ENCODE results near the gene LELP1. TPM values are rescaled to one million over a fixed set of nuclear protein-coding genes. Genes with fewer than 3 reads are reported as not detected.

The LELP1 gene
- total and polyA plus RNA-seq, 2 of the 8 experiments (the other 6 are each of a cell fraction or from before 2014, with no cell fraction given), result not detected

DNA sequence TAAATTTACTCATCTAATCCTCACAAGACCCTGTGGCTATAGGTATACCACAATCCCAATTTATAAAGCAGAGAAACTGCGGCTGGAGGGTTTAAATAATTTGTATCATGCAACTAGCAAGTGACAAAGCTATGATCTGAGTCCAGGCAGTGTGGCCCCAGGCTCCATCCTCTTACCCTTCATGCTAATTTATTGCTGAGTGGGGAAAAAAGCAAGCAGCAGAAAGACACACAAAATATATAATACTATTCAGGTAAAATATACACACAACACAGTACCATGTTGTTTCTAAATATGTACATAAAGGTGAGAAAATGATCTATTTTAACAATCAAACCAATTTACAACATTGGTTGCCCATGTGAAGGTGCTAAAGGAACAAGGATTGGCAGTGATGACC, 38.9 kb downstream of the LELP1 start:
- CTCF ChIA-PET (ENCODE audit: partially characterized antibody), result interaction anchor here (0.9 kb wide), 1 partner anchor 783 kb away, joined by 3 read pairs; no protein-coding TSS in a partner anchor
- no peaks in the 10 kb centered on the region for H4K20me1 ChIP-seq (replicated peaks in 1 of 2; ENCODE audit: control insufficient read depth in 1 of 2, insufficient read depth in 2 of 2, low read length in 2 of 2)
- H4K91ac ChIP-seq (replicated peaks; ENCODE audit: insufficient read length, low read length), result no peak overlapping the region
- WGBS, 2 experiments (ENCODE audit: extremely low coverage in 1 of 2, insufficient coverage in 1 of 2, insufficient read length in 1 of 2, insufficient replicate concordance in 2 of 2, low coverage in 1 of 2, low lambda C conversion rate in 2 of 2, missing lambda C conversion rate in 1 of 2), result 85% methylated on average over 1 of the region's 1 CpG; no CpG with 5 or more reads in 1 of the 2 experiments
- H3K18ac ChIP-seq (ENCODE audit: extremely low read depth, low read length), result no peak overlapping the region
- no peak overlapping the region for H2BK120ac ChIP-seq (replicated peaks; ENCODE audit: low read depth, low read length)
- peaks cover 10% of the 10 kb centered on the region; the same call in 1 of the 2 replicates for H3K23me2 ChIP-seq (ENCODE audit: low read depth, low read length)
- FAIRE-seq (no peak), DNase-seq (ENCODE audit: low read depth in 1 of 2, low spot score in 2 of 2) (no peak)
- H3K79me2 ChIP-seq (ENCODE audit: control insufficient read depth in 1 of 2, insufficient read depth in 2 of 2, low read length in 2 of 2), result no peaks in the 10 kb centered on the region
- H2BK12ac ChIP-seq (ENCODE audit: low read depth, low read length), result no peak overlapping the region
- no peak overlapping the region for H2BK20ac ChIP-seq (ENCODE audit: low read length)
- H3K27me3 ChIP-seq (replicated peaks in 1 of 4; ENCODE audit: control insufficient read depth in 3 of 4, extremely low read depth in 1 of 4, insufficient read depth in 3 of 4, low read length in 3 of 4), result no peaks in the 10 kb centered on the region
- H2BK5ac ChIP-seq (ENCODE audit: low read depth, low read length), result no peak overlapping the region
- POLR2A ChIA-PET (ENCODE audit: partially characterized antibody), result no interaction called here
- H2AK5ac ChIP-seq (ENCODE audit: low read depth, low read length), result no peak overlapping the region
- no peak overlapping the region for H3K4me3 ChIP-seq (ENCODE audit: extremely low read depth in 1 of 4, insufficient read depth in 2 of 4, low read depth in 3 of 4, low read length in 4 of 4)
- H3K23ac ChIP-seq (ENCODE audit: insufficient read length), result no peak overlapping the region
- no peak overlapping the region for H2BK15ac ChIP-seq (ENCODE audit: low read length)
- H3K4me1 ChIP-seq (replicated peaks in 1 of 4; ENCODE audit: control insufficient read depth in 3 of 4, insufficient read depth in 4 of 4, low read length in 3 of 4), result no peaks in the 10 kb centered on the region
- no peak overlapping the region for H3K4me2 ChIP-seq (ENCODE audit: insufficient read depth in 1 of 2, low read depth in 2 of 2, low read length in 2 of 2)
- no peaks in the 10 kb centered on the region for H3K79me1 ChIP-seq (ENCODE audit: low read depth, low read length)
- no peak overlapping the region for H3K4ac ChIP-seq (replicated peaks; ENCODE audit: insufficient read length, low read depth, low read length)
- no peak overlapping the region for H4K5ac ChIP-seq (ENCODE audit: insufficient read length, low read depth, low read length)
- H2AFZ ChIP-seq (ENCODE audit: low read length), result no peak overlapping the region
- no peak overlapping the region for H4K8ac ChIP-seq (ENCODE audit: extremely low read depth, insufficient read depth, low read length)
- no peak overlapping the region for H3K27ac ChIP-seq (ENCODE audit: low read depth, low read length)
- no peaks in the 10 kb centered on the region for H3K36me3 ChIP-seq (ENCODE audit: control insufficient read depth in 2 of 4, insufficient read depth in 4 of 4, low read length in 3 of 4)
- no peak overlapping the region for H3K14ac ChIP-seq (ENCODE audit: insufficient read length)
- no peak overlapping the region for H3K56ac ChIP-seq (replicated peaks; ENCODE audit: insufficient read length, low read depth, low read length)
- no peak overlapping the region for H3K9ac ChIP-seq (replicated peaks in 1 of 4; ENCODE audit: extremely low read depth in 1 of 4, low read depth in 3 of 4, low read length in 3 of 4)
- peaks cover 2% of the 10 kb centered on the region in 2 experiments; a peak in 2 of 4 replicates for H3K9me3 ChIP-seq (ENCODE audit: insufficient read depth in 2 of 2, low read depth in 1 of 2, low read length in 1 of 2)
- no peak for TF ChIP-seq TEAD4 (IDR thresholded peaks at IDR 0.05; ENCODE audit: low read depth, low read length)
- no peak for TF ChIP-seq BCL11A (IDR thresholded peaks at IDR 0.05; ENCODE audit: low read depth in 2 of 2, low read length in 2 of 2)
- no peak for TF ChIP-seq BRCA1 (IDR thresholded peaks at IDR 0.05; ENCODE audit: low read depth, low read length)
- TF ChIP-seq, protein P1, sequence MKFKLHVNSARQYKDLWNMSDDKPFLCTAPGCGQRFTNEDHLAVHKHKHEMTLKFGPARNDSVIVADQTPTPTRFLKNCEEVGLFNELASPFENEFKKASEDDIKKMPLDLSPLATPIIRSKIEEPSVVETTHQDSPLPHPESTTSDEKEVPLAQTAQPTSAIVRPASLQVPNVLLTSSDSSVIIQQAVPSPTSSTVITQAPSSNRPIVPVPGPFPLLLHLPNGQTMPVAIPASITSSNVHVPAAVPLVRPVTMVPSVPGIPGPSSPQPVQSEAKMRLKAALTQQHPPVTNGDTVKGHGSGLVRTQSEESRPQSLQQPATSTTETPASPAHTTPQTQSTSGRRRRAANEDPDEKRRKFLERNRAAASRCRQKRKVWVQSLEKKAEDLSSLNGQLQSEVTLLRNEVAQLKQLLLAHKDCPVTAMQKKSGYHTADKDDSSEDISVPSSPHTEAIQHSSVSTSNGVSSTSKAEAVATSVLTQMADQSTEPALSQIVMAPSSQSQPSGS (IDR thresholded peaks at IDR 0.05; ENCODE audit: low read length), result no peak
- no peak for TF ChIP-seq HDAC6 (IDR thresholded peaks at IDR 0.05; ENCODE audit: low read depth, low read length)
- TF ChIP-seq GTF2F1 (IDR thresholded peaks at IDR 0.05; ENCODE audit: borderline replicate concordance, low read depth, low read length), result no peak
- no peak for TF ChIP-seq SIX5 (IDR thresholded peaks at IDR 0.05; ENCODE audit: low read depth, low read length)
- TF ChIP-seq CHD1 (IDR thresholded peaks at IDR 0.05; ENCODE audit: low read depth, low read length), result no peak
- TF ChIP-seq TBP (IDR thresholded peaks at IDR 0.05; ENCODE audit: low read depth, low read length), result no peak
- TF ChIP-seq ASH2L (IDR thresholded peaks at IDR 0.05; ENCODE audit: low read length), result no peak
- TF ChIP-seq, protein P2, sequence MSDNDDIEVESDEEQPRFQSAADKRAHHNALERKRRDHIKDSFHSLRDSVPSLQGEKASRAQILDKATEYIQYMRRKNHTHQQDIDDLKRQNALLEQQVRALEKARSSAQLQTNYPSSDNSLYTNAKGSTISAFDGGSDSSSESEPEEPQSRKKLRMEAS (IDR thresholded peaks at IDR 0.05), result no peak
- no peak for TF ChIP-seq EZH2 (IDR thresholded peaks at IDR 0.05; ENCODE audit: low read depth, low read length, severe bottlenecking)
- no peak for TF ChIP-seq SP1 (IDR thresholded peaks at IDR 0.05; ENCODE audit: low read depth, low read length)
- no peak for TF ChIP-seq CEBPB (IDR thresholded peaks at IDR 0.05; ENCODE audit: low read depth, low read length)

Data from H1 (cell line).